GM19351 (cell line): ENCODE results near the gene DCTN2.
A peak's percentile ranks its signal among the peaks of the same experiment; 100 is the strongest.
"Not testable (repeated sequence)": the region's sequence is repeated elsewhere in the genome, so short reads cannot be mapped to it uniquely, and the experiment has no call there.

Experiments
- ATAC-seq: cut with Tn5 transposase; IDR thresholded peaks from one replicate; pipeline ENCODE4 v1.9.1; 2021; ENCODE audit warnings: mild to moderate bottlenecking, moderate library complexity; ENCODE audit not compliant: unreplicated experiment

The DCTN2 gene

GRCh38 chr12:57495051-57495701 is 51.8 kb downstream of the DCTN2 start:
- not testable (repeated sequence) for ATAC-seq

- no peak for ATAC-seq
Measured at GRCh38 chr12:57491393-57492280, 55.4 kb downstream of the DCTN2 start.

GRCh38 chr12:57490126-57490525 is 56.9 kb downstream of the DCTN2 start:
- no peak for ATAC-seq

- ATAC-seq = no peak
Measured at GRCh38 chr12:57489157-57489641, 57.8 kb downstream of the DCTN2 start.

GRCh38 chr12:57488402-57489156 is 58.4 kb downstream of the DCTN2 start:
- no peak for ATAC-seq

- ATAC-seq = peak; percentile 99
Measured at GRCh38 chr12:57487597-57488401, 59.2 kb downstream of the DCTN2 start, which contains the start of gene MARS1. TSS of gene MARS1 (plus strand) at chr12:57488068. CDS start at chr12:57488091, 23 bp downstream.

GRCh38 chr12:57487055-57487596 is 59.9 kb downstream of the DCTN2 start:
- ATAC-seq = no peak

- ATAC-seq = no peak
Measured at GRCh38 chr12:57485695-57486094, 61.3 kb downstream of the DCTN2 start.

- no peak for ATAC-seq
Measured at GRCh38 chr12:57483466-57483865, 63.5 kb downstream of the DCTN2 start.

- no peak for ATAC-seq
Measured at GRCh38 chr12:57481671-57482070, 65.3 kb downstream of the DCTN2 start.
